Mammary epithelial cell (primary cell): Measurements from ENCODE around the gene FARP1.

Source experiments
- CTCF ChIP-seq, 2 donors: IDR thresholded peaks in 1 of 2; conservative IDR thresholded peaks in 1 of 2; 2 replicates each; pipeline ENCODE4 v1.5.1; 2011 to 2012; ENCODE audit warnings: inconsistent platforms in 2 of 2, low read length in 2 of 2, mild to moderate bottlenecking in 2 of 2, control low read depth in 1 of 2, low read depth in 1 of 2; ENCODE audit not compliant: insufficient read depth in 1 of 2; ENCODE audit errors: extremely low read depth in 1 of 2
- EZH2 ChIP-seq: IDR thresholded peaks from 2 replicates; pipeline ENCODE4 v1.6.1; 2012; ENCODE audit warnings: low read length, inconsistent platforms, borderline replicate concordance

GRCh38 chr13:98118865-98119264, 24.0 kb upstream of the FARP1 start:
- no peak for TF ChIP-seq CTCF (conservative IDR thresholded peaks at IDR 0.05 in 1 of 2, IDR thresholded peaks at IDR 0.05 in 1 of 2; ENCODE audit: extremely low read depth in 1 of 2, insufficient read depth in 1 of 2, low read depth in 1 of 2, low read length in 2 of 2)
- no peak for TF ChIP-seq EZH2
